K562 (cell line): ENCODE measurements around the gene MYH9. TPM values are rescaled to one million over a fixed set of nuclear protein-coding genes. Genes with fewer than 3 reads are reported as not detected.

ENCODE experiments used
- ATAC-seq: fragments of 200-7000 bp; cut with Tn5 transposase; 3 replicates; pipeline ENCODE4 v1.9.1; 2020; ENCODE audit warnings: moderate library complexity
- BruUV-seq: library from RNA; stranded (reverse); fragments of 400-500 nt; replicated peaks from 2 replicates; lab custom pipeline; 2021; lab: Mats Ljungman, UMichigan
- CTCF ChIA-PET: fragments of 300-600 bp; formaldehyde crosslinking; extraction: SDS; loops from one replicate; lab custom pipeline; 2021; ENCODE audit warnings: low intra/inter-chr PET ratio; lab: Yijun Ruan, JAX
- POLR2A ChIA-PET: fragments of 300-600, 350-650 bp; sonication (Branson Sonifier 250); formaldehyde crosslinking; extraction: SDS; loops from one replicate; lab custom pipeline; 2021; ENCODE audit warnings: antibody characterized with exemption, inconsistent platforms; lab: Yijun Ruan, JAX
- DNase-seq, 4 experiments: peaks; one replicate each; pipeline versions ENCODE4 v3.0.0 to v3.0.0-alpha.2; 2011 to 2018; ENCODE audit warnings: low spot score in 3 of 4, mixed read lengths in 3 of 4; ENCODE audit errors: extremely low read depth in 1 of 4
- FAIRE-seq: peaks from 2 replicates; lab custom pipeline; 2011; peaks lifted over from hg19 to GRCh38; lab: Jason Lieb, UNC
- H2AFZ ChIP-seq: 2 replicates; pipeline ENCODE4 v1.6.0; 2011; ENCODE audit warnings: low read depth, low read length, control low read depth, inconsistent platforms
- H3K27ac ChIP-seq: fragments of 200-600 bp; 3 replicates; pipeline ENCODE4 v1.8.0; 2011; ENCODE audit warnings: low read depth, mild to moderate bottlenecking, control low read depth, inconsistent platforms, low read length, moderate library complexity, mixed read lengths; ENCODE audit errors: extremely low read depth
- H3K27me3 ChIP-seq, 2 experiments: fragments of 300-600 bp in 1 of 2; 2 replicates in 1 of 2; 3 replicates in 1 of 2; pipeline versions ENCODE4 v1.6.0 to v1.8.0; 2011; ENCODE audit warnings: inconsistent platforms in 2 of 2, low read length in 2 of 2, mild to moderate bottlenecking in 1 of 2, mixed read lengths in 1 of 2, moderate library complexity in 1 of 2; ENCODE audit not compliant: control insufficient read depth in 2 of 2, insufficient read depth in 2 of 2
- H3K36me3 ChIP-seq: fragments of 300-600 bp; 3 replicates; pipeline ENCODE4 v1.8.0; 2011; ENCODE audit warnings: mild to moderate bottlenecking, low read length, inconsistent platforms; ENCODE audit not compliant: control insufficient read depth, insufficient read depth
- H3K4me1 ChIP-seq, 2 experiments: fragments of 200-600 bp in 1 of 2; replicated peaks in 1 of 2; 2 replicates in 1 of 2; 3 replicates in 1 of 2; pipeline versions ENCODE4 v1.5.1 to v1.8.0; 2011; ENCODE audit warnings: inconsistent platforms in 2 of 2, low read length in 2 of 2, mild to moderate bottlenecking in 1 of 2, mixed read lengths in 1 of 2, moderate library complexity in 1 of 2; ENCODE audit not compliant: control insufficient read depth in 2 of 2, insufficient read depth in 2 of 2
- H3K4me2 ChIP-seq: 2 replicates; pipeline ENCODE4 v1.6.1; 2011; ENCODE audit warnings: low read length, control low read depth, inconsistent platforms, mixed read lengths; ENCODE audit not compliant: insufficient read depth
- H3K4me3 ChIP-seq: fragments of 200-600 bp; sonication (generic), shearing (Covaris generic); 2 replicates; pipeline ENCODE4 v1.5.1; 2016; ENCODE audit warnings: control low read depth, inconsistent platforms
- H3K79me2 ChIP-seq: fragments of 200-600 bp; 3 replicates; pipeline ENCODE4 v1.8.0; 2011; ENCODE audit warnings: low read length, inconsistent platforms; ENCODE audit not compliant: control insufficient read depth, insufficient read depth
- H3K9ac ChIP-seq, 2 experiments: 2 replicates each; pipeline versions ENCODE4 v1.6.0 to v1.6.1; 2011; ENCODE audit warnings: low read depth in 2 of 2, low read length in 2 of 2, control low read depth in 1 of 2, inconsistent platforms in 1 of 2, mild to moderate bottlenecking in 1 of 2, mixed read lengths in 1 of 2; ENCODE audit not compliant: insufficient read depth in 1 of 2
- H3K9me1 ChIP-seq: one replicate; pipeline ENCODE4 v1.6.0; 2011; ENCODE audit warnings: inconsistent platforms, mild to moderate bottlenecking, low read length, moderate library complexity; ENCODE audit not compliant: control insufficient read depth, insufficient read depth
- H3K9me3 ChIP-seq: replicated peaks from 2 replicates; pipeline ENCODE4 v1.5.1; 2011; ENCODE audit warnings: low read depth, low read length, inconsistent platforms; ENCODE audit not compliant: control insufficient read depth, insufficient read depth
- H4K20me1 ChIP-seq: replicated peaks from 2 replicates; pipeline ENCODE4 v1.6.1; 2011; ENCODE audit warnings: low read length, inconsistent platforms, mixed read lengths; ENCODE audit not compliant: control insufficient read depth, insufficient read depth
- ARHGAP35 ChIP-seq: fragments of 450-650 bp; IDR thresholded peaks from 2 replicates; pipeline ENCODE4 v1.6.1; 2018; ENCODE audit not compliant: partially characterized antibody
- GABPB2 ChIP-seq: fragments of 250-450 bp; sonication (Bioruptor Pico); conservative IDR thresholded peaks from 2 replicates; pipeline ENCODE4 v1.5.1; 2021; ENCODE audit warnings: mild to moderate bottlenecking
- KAT7 ChIP-seq: sonication (generic); formaldehyde crosslinking; IDR thresholded peaks from 2 replicates; pipeline ENCODE4 v1.8.0; 2022; ENCODE audit warnings: missing genetic modification reagents, mild to moderate bottlenecking, borderline replicate concordance
- MYNN ChIP-seq, 2 experiments: sonication (generic); formaldehyde crosslinking in 1 of 2; IDR thresholded peaks; 2 replicates each; pipeline versions ENCODE4 v1.5.0 to v1.6.1; 2016 to 2020; ENCODE audit warnings: antibody characterized with exemption in 1 of 2, missing genetic modification reagents in 1 of 2
- PATZ1 ChIP-seq: fragments of 250-450 bp; sonication (Bioruptor Pico); IDR thresholded peaks from 2 replicates; pipeline ENCODE4 v1.5.0; 2020; ENCODE audit warnings: mild to moderate bottlenecking, borderline replicate concordance
- PTRF ChIP-seq: fragments of 450-650 bp; IDR thresholded peaks from 2 replicates; pipeline ENCODE4 v1.6.1; 2016; ENCODE audit warnings: mild to moderate bottlenecking, missing genetic modification characterization, missing compliant biosample characterization
- RBM17 ChIP-seq: fragments of 200-400 bp; formaldehyde crosslinking; IDR thresholded peaks from 2 replicates; pipeline ENCODE4 v1.6.1; 2017; ENCODE audit warnings: low read depth, mild to moderate bottlenecking, low read length, borderline replicate concordance
- RBM22 ChIP-seq: fragments of 200-400 bp; formaldehyde crosslinking; IDR thresholded peaks from 2 replicates; pipeline ENCODE4 v1.6.1; 2018; ENCODE audit warnings: low read length, low read depth; ENCODE audit not compliant: poor library complexity, severe bottlenecking
- TFAM ChIP-seq: fragments of 250-450 bp; sonication (Bioruptor Pico); conservative IDR thresholded peaks from 2 replicates; pipeline ENCODE4 v1.5.0; 2021; ENCODE audit warnings: mild to moderate bottlenecking, moderate library complexity
- ZNF174 ChIP-seq: fragments of 250-450 bp; sonication (Bioruptor Pico); IDR thresholded peaks from 2 replicates; pipeline ENCODE4 v1.4.0; 2020; ENCODE audit warnings: mild to moderate bottlenecking
- ZNF57 ChIP-seq: fragments of 450-650 bp; formaldehyde crosslinking; IDR thresholded peaks from 2 replicates; pipeline ENCODE4 v1.4.0; 2020; ENCODE audit warnings: mild to moderate bottlenecking, moderate library complexity
- ZNF707 ChIP-seq: fragments of 250-450 bp; sonication (Bioruptor Pico); conservative IDR thresholded peaks from 2 replicates; pipeline ENCODE4 v1.8.0; 2022; ENCODE audit warnings: inconsistent platforms, mild to moderate bottlenecking, moderate library complexity
- WGBS: fragments of 100-300 bp; shearing (Covaris generic); methylation state at CpG from one replicate; pipeline ENCODE4 v1.1.6; 2016; ENCODE audit warnings: low coverage, mixed read lengths; ENCODE audit not compliant: insufficient coverage; ENCODE audit errors: missing lambda C conversion rate; 5-methylcytosine and 5-hydroxymethylcytosine counted together
- in situ Hi-C: fragments of 300-500 bp; cut with MboI; formaldehyde crosslinking; loops from 4 replicates; pipeline ENCODE4 v1.15.0; 2018; ENCODE audit warnings: inconsistent platforms, mixed read lengths
- intact Hi-C: fragments of 100-400 bp; cut with micrococcal nuclease; formaldehyde crosslinking; loops from 2 replicates; pipeline ENCODE4 v1.14.2; 2022
- polyA plus RNA-seq, 8 experiments: library from polyadenylated mRNA; depleted of rRNA in 4 of 8; stranded (reverse) in 5 of 8; unstranded in 3 of 8; fragments of >200 nt; fragmentation: Nextera tagmentation in 2 of 8; fragmentation: Illumina TruSeq in 1 of 8; extraction: Ambion mirVana in 2 of 8; extraction: Trizol in 1 of 8; gene quantifications; 2 replicates each; pipeline versions ENCODE4 v1.2.1 to v1.2.3, GENCODE V29; 2011 to 2014; ENCODE audit warnings: inconsistent platforms in 1 of 8, missing spikeins in 1 of 8
- total RNA-seq, 7 experiments: library from RNA; depleted of rRNA in 6 of 7; stranded (reverse); fragments of >200 nt in 6 of 7; fragmentation: Illumina TruSeq in 2 of 7; extraction: Trizol in 2 of 7; gene quantifications; 2 replicates each; pipeline versions ENCODE4 v1.2.1 to v1.2.3, GENCODE V29; 2011 to 2021; ENCODE audit warnings: low replicate concordance in 1 of 7
- TF ChIP-seq, protein P1 (sequence below): fragments of 250-450 bp; sonication (Bioruptor Pico); IDR thresholded peaks from 2 replicates; pipeline ENCODE4 v1.4.0; 2020; ENCODE audit warnings: borderline replicate concordance
- TF ChIP-seq, protein P2 (sequence below): sonication (generic); formaldehyde crosslinking; IDR thresholded peaks from 2 replicates; pipeline ENCODE4 v1.8.0; 2023; ENCODE audit warnings: mild to moderate bottlenecking, missing genetic modification reagents
- TF ChIP-seq, protein P3 (sequence below): sonication (generic); formaldehyde crosslinking; IDR thresholded peaks from 2 replicates; pipeline ENCODE4 v1.8.1; 2022; ENCODE audit warnings: missing genetic modification reagents
- TF ChIP-seq, protein P4 (sequence below): sonication (generic); formaldehyde crosslinking; IDR thresholded peaks from 2 replicates; pipeline ENCODE4 v1.9.0; 2022; ENCODE audit warnings: mild to moderate bottlenecking, missing genetic modification reagents

The MYH9 gene
- total and polyA plus RNA-seq, 9 of the 15 experiments (the other 6 are each of a cell fraction or from before 2014, with no cell fraction given): 0.71 to 111 (median 24.6) TPM

GRCh38 chr22:36234919-36235318 lies 152.8 kb downstream of the MYH9 start:
- in situ Hi-C loops (no loop called here), intact Hi-C loops (loop anchor here (5.0 kb wide), 1 partner anchor 42 kb away; no protein-coding TSS in a partner anchor)
- FAIRE-seq (no peak), ATAC-seq (no peak), DNase-seq (no peak)
- Histone ChIP-seq H3K9me3 (no peaks in the 10 kb centered on the region), H3K9ac (no peak overlapping the region), H3K36me3 (peaks cover 14% of the 10 kb centered on the region; the same call in 2 of the 3 replicates), H2AFZ (no peak overlapping the region), H3K4me2 (no peak overlapping the region), H3K4me1 (peaks cover 3 to 13% of the 10 kb centered on the region in 2 experiments; a peak in 4 of 5 replicates), H3K27ac (no peak overlapping the region), H3K4me3 (no peak overlapping the region), H3K79me2 (peaks cover 23% of the 10 kb centered on the region), H4K20me1 (no peaks in the 10 kb centered on the region), H3K9me1 (no peaks in the 10 kb centered on the region), H3K27me3 (no peaks in the 10 kb centered on the region)
- POLR2A ChIA-PET: no interaction called here
- TF ChIP-seq RBM17: no peak
- TF ChIP-seq, protein P1, sequence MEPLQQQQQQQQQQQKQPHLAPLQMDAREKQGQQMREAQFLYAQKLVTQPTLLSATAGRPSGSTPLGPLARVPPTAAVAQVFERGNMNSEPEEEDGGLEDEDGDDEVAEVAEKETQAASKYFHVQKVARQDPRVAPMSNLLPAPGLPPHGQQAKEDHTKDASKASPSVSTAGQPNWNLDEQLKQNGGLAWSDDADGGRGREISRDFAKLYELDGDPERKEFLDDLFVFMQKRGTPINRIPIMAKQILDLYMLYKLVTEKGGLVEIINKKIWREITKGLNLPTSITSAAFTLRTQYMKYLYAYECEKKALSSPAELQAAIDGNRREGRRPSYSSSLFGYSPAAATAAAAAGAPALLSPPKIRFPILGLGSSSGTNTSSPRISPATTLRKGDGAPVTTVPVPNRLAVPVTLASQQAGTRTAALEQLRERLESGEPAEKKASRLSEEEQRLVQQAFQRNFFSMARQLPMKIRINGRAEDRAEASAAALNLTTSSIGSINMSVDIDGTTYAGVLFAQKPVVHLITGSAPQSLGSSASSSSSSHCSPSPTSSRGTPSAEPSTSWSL (CRISPR knock-in tag): no peak
- TF ChIP-seq, protein P2, sequence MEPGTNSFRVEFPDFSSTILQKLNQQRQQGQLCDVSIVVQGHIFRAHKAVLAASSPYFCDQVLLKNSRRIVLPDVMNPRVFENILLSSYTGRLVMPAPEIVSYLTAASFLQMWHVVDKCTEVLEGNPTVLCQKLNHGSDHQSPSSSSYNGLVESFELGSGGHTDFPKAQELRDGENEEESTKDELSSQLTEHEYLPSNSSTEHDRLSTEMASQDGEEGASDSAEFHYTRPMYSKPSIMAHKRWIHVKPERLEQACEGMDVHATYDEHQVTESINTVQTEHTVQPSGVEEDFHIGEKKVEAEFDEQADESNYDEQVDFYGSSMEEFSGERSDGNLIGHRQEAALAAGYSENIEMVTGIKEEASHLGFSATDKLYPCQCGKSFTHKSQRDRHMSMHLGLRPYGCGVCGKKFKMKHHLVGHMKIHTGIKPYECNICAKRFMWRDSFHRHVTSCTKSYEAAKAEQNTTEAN (CRISPR knock-in tag): no peak
- no peak for TF ChIP-seq GABPB2 (CRISPR knock-in tag)
- no peak for TF ChIP-seq RBM22
- TF ChIP-seq, protein P3, sequence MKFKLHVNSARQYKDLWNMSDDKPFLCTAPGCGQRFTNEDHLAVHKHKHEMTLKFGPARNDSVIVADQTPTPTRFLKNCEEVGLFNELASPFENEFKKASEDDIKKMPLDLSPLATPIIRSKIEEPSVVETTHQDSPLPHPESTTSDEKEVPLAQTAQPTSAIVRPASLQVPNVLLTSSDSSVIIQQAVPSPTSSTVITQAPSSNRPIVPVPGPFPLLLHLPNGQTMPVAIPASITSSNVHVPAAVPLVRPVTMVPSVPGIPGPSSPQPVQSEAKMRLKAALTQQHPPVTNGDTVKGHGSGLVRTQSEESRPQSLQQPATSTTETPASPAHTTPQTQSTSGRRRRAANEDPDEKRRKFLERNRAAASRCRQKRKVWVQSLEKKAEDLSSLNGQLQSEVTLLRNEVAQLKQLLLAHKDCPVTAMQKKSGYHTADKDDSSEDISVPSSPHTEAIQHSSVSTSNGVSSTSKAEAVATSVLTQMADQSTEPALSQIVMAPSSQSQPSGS (CRISPR knock-in tag): no peak
- no peak for TF ChIP-seq PATZ1 (CRISPR knock-in tag)
- TF ChIP-seq, protein P4, sequence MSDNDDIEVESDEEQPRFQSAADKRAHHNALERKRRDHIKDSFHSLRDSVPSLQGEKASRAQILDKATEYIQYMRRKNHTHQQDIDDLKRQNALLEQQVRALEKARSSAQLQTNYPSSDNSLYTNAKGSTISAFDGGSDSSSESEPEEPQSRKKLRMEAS (CRISPR knock-in tag): no peak
- no peak for TF ChIP-seq MYNN (IDR thresholded peaks at IDR 0.05)
- no peak for TF ChIP-seq MYNN (CRISPR knock-in tag; IDR thresholded peaks at IDR 0.05)
- TF ChIP-seq ZNF174: no peak
- no peak for TF ChIP-seq ZNF707 (CRISPR knock-in tag)
- no peak for TF ChIP-seq ZNF57 (CRISPR knock-in tag)
- no peak for TF ChIP-seq KAT7 (CRISPR knock-in tag)
- no peak for TF ChIP-seq PTRF
- no peak for TF ChIP-seq ARHGAP35
- TF ChIP-seq TFAM (CRISPR knock-in tag): no peak
- 58% methylated on average over 2 of the region's 2 CpGs for WGBS
- CTCF ChIA-PET: no interaction called here
- BruUV-seq: no TSS peak
